Measurements from ENCODE around the gene SRP14.

DNA sequence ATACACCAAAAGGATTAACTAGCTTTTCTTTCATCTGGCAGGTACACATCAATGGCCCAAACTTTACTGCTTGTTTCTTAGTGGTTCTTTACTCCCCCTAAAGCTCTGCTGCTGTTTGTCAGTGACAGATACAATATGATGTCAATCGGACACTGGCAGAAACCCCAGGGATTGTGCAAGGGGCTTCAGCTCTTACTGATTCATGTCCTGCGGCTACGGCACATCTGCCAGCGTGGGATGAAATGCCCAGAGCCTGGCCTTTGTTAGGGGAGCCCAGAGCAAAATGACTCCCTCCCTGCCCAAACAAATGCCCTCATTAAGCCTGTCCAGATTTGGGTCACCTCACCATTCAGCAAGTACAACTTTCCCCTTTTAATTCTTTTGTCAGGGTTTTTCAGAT is 28.3 kb downstream of the SRP14 start:
- TF ChIP-seq, protein P1, sequence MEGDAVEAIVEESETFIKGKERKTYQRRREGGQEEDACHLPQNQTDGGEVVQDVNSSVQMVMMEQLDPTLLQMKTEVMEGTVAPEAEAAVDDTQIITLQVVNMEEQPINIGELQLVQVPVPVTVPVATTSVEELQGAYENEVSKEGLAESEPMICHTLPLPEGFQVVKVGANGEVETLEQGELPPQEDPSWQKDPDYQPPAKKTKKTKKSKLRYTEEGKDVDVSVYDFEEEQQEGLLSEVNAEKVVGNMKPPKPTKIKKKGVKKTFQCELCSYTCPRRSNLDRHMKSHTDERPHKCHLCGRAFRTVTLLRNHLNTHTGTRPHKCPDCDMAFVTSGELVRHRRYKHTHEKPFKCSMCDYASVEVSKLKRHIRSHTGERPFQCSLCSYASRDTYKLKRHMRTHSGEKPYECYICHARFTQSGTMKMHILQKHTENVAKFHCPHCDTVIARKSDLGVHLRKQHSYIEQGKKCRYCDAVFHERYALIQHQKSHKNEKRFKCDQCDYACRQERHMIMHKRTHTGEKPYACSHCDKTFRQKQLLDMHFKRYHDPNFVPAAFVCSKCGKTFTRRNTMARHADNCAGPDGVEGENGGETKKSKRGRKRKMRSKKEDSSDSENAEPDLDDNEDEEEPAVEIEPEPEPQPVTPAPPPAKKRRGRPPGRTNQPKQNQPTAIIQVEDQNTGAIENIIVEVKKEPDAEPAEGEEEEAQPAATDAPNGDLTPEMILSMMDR (IDR thresholded peaks at IDR 0.05), result no peak
- no peak for TF ChIP-seq POLR2A (IDR thresholded peaks at IDR 0.05)
- TF ChIP-seq EP300 (IDR thresholded peaks at IDR 0.05), result no peak
